ENCODE data around the gene ENPEP. TPM values are rescaled to one million over a fixed set of nuclear protein-coding genes. Genes with fewer than 3 reads are reported as not detected.

Gene ENPEP
- total RNA-seq, 6 donors from 2014 or later: 0.49 to 10.6 (median 6.1) TPM

DNA sequence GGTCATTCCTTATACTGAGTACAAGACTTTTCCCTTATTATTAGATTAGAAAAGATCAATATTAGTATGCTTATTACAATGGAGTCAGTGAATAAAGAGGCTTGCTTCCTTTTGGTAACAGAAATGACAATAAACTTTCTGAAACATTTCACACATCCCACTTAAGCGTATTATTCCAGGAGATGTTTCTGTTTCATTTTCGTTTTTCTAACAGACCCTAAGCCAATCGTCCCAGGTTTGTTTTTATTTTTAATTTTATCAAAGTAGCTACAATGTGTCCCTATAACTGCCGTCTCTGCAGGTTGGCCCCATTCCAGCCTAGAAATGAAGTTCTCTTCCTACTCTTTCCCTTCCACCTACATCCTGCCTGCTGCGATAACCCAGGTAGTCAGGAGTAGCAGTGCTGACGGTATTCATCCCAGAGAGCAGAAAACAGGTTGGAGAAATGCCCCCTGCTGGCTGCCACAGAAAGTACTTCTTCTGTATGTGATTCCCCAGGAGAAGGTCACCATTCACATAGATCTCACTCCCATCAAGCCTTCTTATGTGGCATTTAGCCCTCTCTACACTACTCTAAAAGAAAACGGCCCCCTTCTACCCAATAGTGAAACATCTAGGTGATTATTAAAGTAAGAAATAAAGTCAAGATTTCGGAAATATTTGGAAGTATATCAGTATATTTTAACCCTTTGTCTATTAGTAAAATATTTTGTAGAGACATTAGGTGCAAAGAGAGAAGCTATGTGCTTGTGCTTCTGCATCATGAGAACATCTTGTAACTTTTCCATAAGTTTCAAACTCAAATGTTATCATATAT is 40.4 kb downstream of the ENPEP start:
- peak overlapping the region in 3 of 4 donors; percentile 44 to 61 (median 53) for H3K4me3 ChIP-seq
- no peaks in the 10 kb centered on the region for H3K9me3 ChIP-seq
- WGBS, 2 donors: 13% methylated on average over 8 of the region's 8 CpGs
- H3K27me3 ChIP-seq: no peaks in the 10 kb centered on the region
- no peak for TF ChIP-seq POLR2AphosphoS5 (IDR thresholded peaks at IDR 0.05)
- no peak for TF ChIP-seq POLR2A (IDR thresholded peaks at IDR 0.05)
- TF ChIP-seq, protein P1, sequence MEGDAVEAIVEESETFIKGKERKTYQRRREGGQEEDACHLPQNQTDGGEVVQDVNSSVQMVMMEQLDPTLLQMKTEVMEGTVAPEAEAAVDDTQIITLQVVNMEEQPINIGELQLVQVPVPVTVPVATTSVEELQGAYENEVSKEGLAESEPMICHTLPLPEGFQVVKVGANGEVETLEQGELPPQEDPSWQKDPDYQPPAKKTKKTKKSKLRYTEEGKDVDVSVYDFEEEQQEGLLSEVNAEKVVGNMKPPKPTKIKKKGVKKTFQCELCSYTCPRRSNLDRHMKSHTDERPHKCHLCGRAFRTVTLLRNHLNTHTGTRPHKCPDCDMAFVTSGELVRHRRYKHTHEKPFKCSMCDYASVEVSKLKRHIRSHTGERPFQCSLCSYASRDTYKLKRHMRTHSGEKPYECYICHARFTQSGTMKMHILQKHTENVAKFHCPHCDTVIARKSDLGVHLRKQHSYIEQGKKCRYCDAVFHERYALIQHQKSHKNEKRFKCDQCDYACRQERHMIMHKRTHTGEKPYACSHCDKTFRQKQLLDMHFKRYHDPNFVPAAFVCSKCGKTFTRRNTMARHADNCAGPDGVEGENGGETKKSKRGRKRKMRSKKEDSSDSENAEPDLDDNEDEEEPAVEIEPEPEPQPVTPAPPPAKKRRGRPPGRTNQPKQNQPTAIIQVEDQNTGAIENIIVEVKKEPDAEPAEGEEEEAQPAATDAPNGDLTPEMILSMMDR (IDR thresholded peaks at IDR 0.05): peak; percentile 49 to 75 (median 68)
- TF ChIP-seq EP300 (IDR thresholded peaks at IDR 0.05): no peak
- peaks cover 0 to 12% (median 0%) of the 10 kb centered on the region in 4 donors for H3K4me1 ChIP-seq
- ATAC-seq (ENCODE audit: low FRiP score in 2 of 2) (peak; percentile 88 to 92), DNase-seq (peak in 1 of 2 donors; percentile 83)
- H3K27ac ChIP-seq: peak overlapping the region; percentile 36 to 76 (median 42)
- no peaks in the 10 kb centered on the region for H3K36me3 ChIP-seq

DNA sequence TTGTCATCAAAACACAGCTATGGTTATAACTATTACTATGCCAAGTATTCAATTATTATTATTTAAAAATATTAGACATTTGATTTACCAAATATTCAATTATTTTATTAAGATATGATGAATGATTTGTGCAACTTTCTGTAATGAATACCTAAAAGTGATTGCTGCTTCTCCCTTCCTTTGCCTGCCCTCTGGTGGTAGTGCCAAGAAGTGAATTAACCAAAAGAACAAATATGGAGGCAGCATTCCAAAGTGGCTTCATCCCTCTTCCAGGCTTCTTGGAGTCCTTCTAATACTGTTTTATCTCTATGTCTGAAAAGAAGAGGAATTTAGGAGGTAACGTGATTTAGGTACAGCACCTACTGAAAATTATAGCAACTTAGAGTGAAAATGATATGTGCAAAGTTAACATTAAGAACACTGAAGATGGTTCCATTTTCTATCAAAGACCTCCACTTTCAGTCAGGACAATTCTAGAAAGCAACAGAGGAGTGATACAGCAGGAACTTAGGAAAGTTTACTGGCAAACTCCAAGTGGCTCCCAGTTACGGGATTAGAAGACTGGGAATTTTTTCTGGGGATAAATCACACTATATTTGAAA is 43.0 kb downstream of the ENPEP start:
- ATAC-seq (ENCODE audit: low FRiP score in 2 of 2): no peak
- Histone ChIP-seq H3K36me3 (no peaks in the 10 kb centered on the region), H3K27me3 (no peaks in the 10 kb centered on the region), H3K27ac (no peak overlapping the region), H3K4me1 (peaks cover 0 to 12% (median 0%) of the 10 kb centered on the region in 4 donors), H3K4me3 (no peak overlapping the region), H3K9me3 (no peaks in the 10 kb centered on the region)
- TF ChIP-seq EP300 (IDR thresholded peaks at IDR 0.05): no peak
- TF ChIP-seq, protein P1 (IDR thresholded peaks at IDR 0.05): peak; percentile 26 to 72 (median 51)
- WGBS, 2 donors: 84 to 92% methylated on average over 2 of the region's 2 CpGs
- no peak for DNase-seq

DNA sequence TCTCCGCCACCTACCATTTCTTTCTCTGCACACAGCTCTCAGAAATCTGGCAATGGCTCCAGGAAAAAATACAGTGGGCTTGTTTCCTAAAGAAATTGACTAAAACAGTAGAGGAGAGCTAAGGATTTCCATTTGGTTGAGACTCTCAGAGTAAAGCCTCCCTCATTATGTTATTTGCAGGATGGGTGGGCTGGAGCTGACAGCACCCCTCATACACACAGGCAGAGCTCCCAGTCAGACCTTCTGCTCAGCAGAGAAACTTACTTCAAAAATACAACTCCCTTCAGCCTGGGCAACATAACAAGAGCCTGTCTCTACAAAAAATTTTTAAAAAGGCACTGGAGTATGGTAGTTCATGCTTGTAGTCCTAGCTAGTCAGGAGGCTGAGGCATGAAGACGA is 44.9 kb downstream of the ENPEP start:
- Histone ChIP-seq H3K4me1 (peaks cover 0 to 6% (median 0%) of the 10 kb centered on the region in 4 donors), H3K9me3 (no peaks in the 10 kb centered on the region), H3K4me3 (no peak overlapping the region), H3K27me3 (no peaks in the 10 kb centered on the region), H3K36me3 (no peaks in the 10 kb centered on the region), H3K27ac (no peak overlapping the region)
- DNase-seq (no peak), ATAC-seq (ENCODE audit: low FRiP score in 2 of 2) (no peak)
- 86 to 90% methylated on average over 2 of the region's 2 CpGs for WGBS, 2 donors
- no peak for TF ChIP-seq EP300 (IDR thresholded peaks at IDR 0.05)
- no peak for TF ChIP-seq POLR2A (IDR thresholded peaks at IDR 0.05)
- TF ChIP-seq, protein P1 (IDR thresholded peaks at IDR 0.05): no peak
- TF ChIP-seq POLR2AphosphoS5 (IDR thresholded peaks at IDR 0.05): no peak

DNA sequence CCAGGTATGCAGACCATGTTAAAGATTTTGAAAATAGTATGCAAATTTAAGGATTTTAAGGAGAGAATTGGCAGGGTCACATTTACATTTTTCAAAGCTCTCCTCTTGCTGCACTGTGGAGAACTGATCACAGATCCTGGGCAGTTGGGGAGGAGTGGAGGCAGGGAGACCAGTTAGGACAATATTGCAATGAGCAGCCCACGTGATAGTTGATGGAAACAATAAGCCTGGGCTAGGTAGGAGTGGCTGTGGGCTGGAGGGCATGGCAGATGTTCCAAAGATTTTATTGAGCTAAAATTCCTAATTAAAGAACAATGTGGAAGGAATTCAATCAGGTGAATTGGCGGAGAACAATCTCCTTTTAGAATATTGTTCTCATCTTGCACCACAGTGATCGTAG is 50.6 kb downstream of the ENPEP start:
- H3K4me3 ChIP-seq: no peak overlapping the region
- no peak overlapping the region for H3K27ac ChIP-seq
- DNase-seq (no peak), ATAC-seq (ENCODE audit: low FRiP score in 2 of 2) (no peak)
- 86 to 94% methylated on average over 3 of the region's 3 CpGs for WGBS, 2 donors
- H3K36me3 ChIP-seq: no peaks in the 10 kb centered on the region
- TF ChIP-seq POLR2A (IDR thresholded peaks at IDR 0.05): no peak
- no peak for TF ChIP-seq EP300 (IDR thresholded peaks at IDR 0.05)
- no peak for TF ChIP-seq POLR2AphosphoS5 (IDR thresholded peaks at IDR 0.05)
- TF ChIP-seq, protein P1 (IDR thresholded peaks at IDR 0.05): no peak
- no peaks in the 10 kb centered on the region for H3K9me3 ChIP-seq
- no peaks in the 10 kb centered on the region for H3K27me3 ChIP-seq
- no peaks in the 10 kb centered on the region for H3K4me1 ChIP-seq

All from upper lobe of left lung (tissue), 6 donors.